Measurements from ENCODE around the gene CCSER2. TPM values are rescaled to one million over a fixed set of nuclear protein-coding genes. Genes with fewer than 3 reads are reported as not detected.

Gene CCSER2
- total RNA-seq, 4 donors from 2014 or later: 43.9 to 71.9 (median 51.4) TPM

DNA sequence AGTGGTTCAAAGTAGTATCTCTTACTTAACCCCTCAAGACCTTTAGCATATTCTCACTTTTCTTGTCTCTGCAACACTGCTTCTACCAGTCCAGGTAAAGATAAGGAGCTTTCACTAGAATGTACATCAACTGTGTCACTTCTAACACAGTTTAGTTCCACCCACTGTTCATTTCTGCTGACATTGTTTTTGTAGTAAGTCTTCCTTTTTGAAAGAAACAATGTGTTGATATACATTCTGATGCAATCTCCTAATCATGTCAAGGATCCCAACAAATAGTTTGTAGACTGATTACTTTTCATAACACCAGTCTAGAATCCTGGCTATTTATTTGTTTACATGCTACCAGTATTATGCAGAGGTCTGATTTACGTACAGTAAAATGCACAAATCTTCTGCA, 47.5 kb downstream of the CCSER2 start:
- 78 to 83% methylated on average over 1 of the region's 1 CpG for WGBS, 2 donors
- no peak for DNase-seq (ENCODE audit: low spot score in 2 of 2)
- Histone ChIP-seq H3K4me3 (no peak overlapping the region), H3K36me3 (peaks cover 0 to 33% (median 3%) of the 10 kb centered on the region in 3 donors), H3K9me3 (no peaks in the 10 kb centered on the region), H3K4me1 (peaks cover 0 to 15% (median 3%) of the 10 kb centered on the region in 4 donors), H3K27me3 (no peaks in the 10 kb centered on the region), H3K27ac (no peak overlapping the region)
- TF ChIP-seq EP300 (IDR thresholded peaks at IDR 0.05): no peak
- no peak for TF ChIP-seq POLR2A (IDR thresholded peaks at IDR 0.05)
- TF ChIP-seq, protein P1, sequence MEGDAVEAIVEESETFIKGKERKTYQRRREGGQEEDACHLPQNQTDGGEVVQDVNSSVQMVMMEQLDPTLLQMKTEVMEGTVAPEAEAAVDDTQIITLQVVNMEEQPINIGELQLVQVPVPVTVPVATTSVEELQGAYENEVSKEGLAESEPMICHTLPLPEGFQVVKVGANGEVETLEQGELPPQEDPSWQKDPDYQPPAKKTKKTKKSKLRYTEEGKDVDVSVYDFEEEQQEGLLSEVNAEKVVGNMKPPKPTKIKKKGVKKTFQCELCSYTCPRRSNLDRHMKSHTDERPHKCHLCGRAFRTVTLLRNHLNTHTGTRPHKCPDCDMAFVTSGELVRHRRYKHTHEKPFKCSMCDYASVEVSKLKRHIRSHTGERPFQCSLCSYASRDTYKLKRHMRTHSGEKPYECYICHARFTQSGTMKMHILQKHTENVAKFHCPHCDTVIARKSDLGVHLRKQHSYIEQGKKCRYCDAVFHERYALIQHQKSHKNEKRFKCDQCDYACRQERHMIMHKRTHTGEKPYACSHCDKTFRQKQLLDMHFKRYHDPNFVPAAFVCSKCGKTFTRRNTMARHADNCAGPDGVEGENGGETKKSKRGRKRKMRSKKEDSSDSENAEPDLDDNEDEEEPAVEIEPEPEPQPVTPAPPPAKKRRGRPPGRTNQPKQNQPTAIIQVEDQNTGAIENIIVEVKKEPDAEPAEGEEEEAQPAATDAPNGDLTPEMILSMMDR (IDR thresholded peaks at IDR 0.05): no peak

GRCh38 chr10:84388148-84388547, 59.8 kb downstream of the CCSER2 start:
- DNase-seq (ENCODE audit: low spot score in 2 of 2): no peak
- Histone ChIP-seq H3K4me1 (peaks cover 0 to 13% (median 0%) of the 10 kb centered on the region in 4 donors), H3K4me3 (no peak overlapping the region), H3K9me3 (peaks cover 0 to 5% (median 0%) of the 10 kb centered on the region in 4 donors), H3K27me3 (no peaks in the 10 kb centered on the region), H3K36me3 (peaks cover 0 to 10% (median 0%) of the 10 kb centered on the region in 3 donors), H3K27ac (no peak overlapping the region)
- WGBS, 2 donors: 94 to 97% methylated on average over 1 of the region's 1 CpG
- TF ChIP-seq EP300 (IDR thresholded peaks at IDR 0.05): no peak
- TF ChIP-seq, protein P1 (IDR thresholded peaks at IDR 0.05): no peak
- TF ChIP-seq POLR2A (IDR thresholded peaks at IDR 0.05): no peak

- Histone ChIP-seq H3K4me3 (no peak overlapping the region), H3K36me3 (peaks cover 0 to 10% (median 0%) of the 10 kb centered on the region in 3 donors), H3K9me3 (peaks cover 0 to under 1% (median 0%) of the 10 kb centered on the region in 4 donors), H3K4me1 (peaks cover 0 to 13% (median 0%) of the 10 kb centered on the region in 4 donors), H3K27me3 (no peaks in the 10 kb centered on the region), H3K27ac (no peak overlapping the region)
- TF ChIP-seq POLR2A (IDR thresholded peaks at IDR 0.05) (no peak), EP300 (IDR thresholded peaks at IDR 0.05) (no peak)
- TF ChIP-seq, protein P1 (IDR thresholded peaks at IDR 0.05): no peak
- DNase-seq (ENCODE audit: low spot score in 2 of 2): no peak
- WGBS, 2 donors: 93 to 94% methylated on average over 4 of the region's 4 CpGs
Measured at GRCh38 chr10:84390364-84390763, 62.0 kb downstream of the CCSER2 start.

- H3K27ac ChIP-seq: peak overlapping the region in 1 of 4 donors; percentile 21
- WGBS, 2 donors: 56 to 65% methylated on average over 4 of the region's 4 CpGs
- DNase-seq (ENCODE audit: low spot score in 2 of 2): no peak
- H3K27me3 ChIP-seq: no peaks in the 10 kb centered on the region
- TF ChIP-seq, protein P1 (IDR thresholded peaks at IDR 0.05): no peak
- TF ChIP-seq EP300 (IDR thresholded peaks at IDR 0.05) (no peak), POLR2A (IDR thresholded peaks at IDR 0.05) (no peak)
- H3K4me1 ChIP-seq: peaks cover 0 to 13% (median 0%) of the 10 kb centered on the region in 4 donors
- no peaks in the 10 kb centered on the region for H3K9me3 ChIP-seq
- peaks cover 0 to 10% (median 0%) of the 10 kb centered on the region in 3 donors for H3K36me3 ChIP-seq
- H3K4me3 ChIP-seq: no peak overlapping the region
Measured at GRCh38 chr10:84391326-84391725, 62.9 kb downstream of the CCSER2 start.

DNA sequence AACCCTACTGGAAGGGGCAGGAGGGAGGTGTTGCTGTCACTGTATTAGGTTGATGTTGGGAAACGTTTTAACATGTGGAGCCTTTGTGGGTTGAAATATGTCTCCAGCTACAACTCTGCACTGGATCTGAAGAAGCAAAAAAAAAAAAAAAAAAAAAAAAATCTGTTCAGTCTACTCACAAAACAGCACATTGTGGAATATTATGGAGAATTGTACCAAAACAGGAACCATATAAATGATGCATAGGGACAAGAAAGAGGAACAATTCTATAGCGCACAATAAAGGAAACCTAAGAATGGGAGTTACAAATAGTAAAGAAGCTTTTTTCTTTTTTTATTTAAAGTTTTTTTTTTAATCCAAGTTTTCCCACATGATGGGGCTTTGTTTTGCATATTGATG, 63.8 kb downstream of the CCSER2 start:
- Histone ChIP-seq H3K36me3 (peaks cover 0 to 10% (median 0%) of the 10 kb centered on the region in 3 donors), H3K4me1 (peaks cover 0 to 13% (median 0%) of the 10 kb centered on the region in 4 donors), H3K27ac (no peak overlapping the region), H3K4me3 (no peak overlapping the region), H3K27me3 (no peaks in the 10 kb centered on the region), H3K9me3 (no peaks in the 10 kb centered on the region)
- TF ChIP-seq EP300 (IDR thresholded peaks at IDR 0.05) (no peak), POLR2A (IDR thresholded peaks at IDR 0.05) (no peak)
- TF ChIP-seq, protein P1 (IDR thresholded peaks at IDR 0.05): no peak
- DNase-seq (ENCODE audit: low spot score in 2 of 2): no peak
- 65 to 67% methylated on average over 2 of the region's 2 CpGs for WGBS, 2 donors

All from tibial nerve (tissue), 4 donors.